Lower leg skin (tissue), 4 donors: ENCODE results near the gene PRM3. TPM values are rescaled to one million over a fixed set of nuclear protein-coding genes. Genes with fewer than 3 reads are reported as not detected.

Experiments
- DNase-seq, 2 donors: peaks; one replicate each; pipeline ENCODE4 v3.0.0-alpha.2; 2019; ENCODE audit warnings: low spot score in 2 of 2
- H3K4me3 ChIP-seq: fragments of 200-600 bp; sonication (generic); 2 replicates; pipeline ENCODE4 v1.5.1; 2017; ENCODE audit warnings: mild to moderate bottlenecking, low read depth; ENCODE audit not compliant: poor library complexity, severe bottlenecking
- CTCF ChIP-seq, 3 donors: fragments of 450-650 bp; IDR thresholded peaks; one replicate each; pipeline ENCODE4 v1.5.1; 2016; ENCODE audit warnings: antibody characterized with exemption in 3 of 3, mild to moderate bottlenecking in 3 of 3, moderate library complexity in 2 of 3
- POLR2A ChIP-seq, 2 donors: fragments of 450-650 bp; IDR thresholded peaks; one replicate each; pipeline ENCODE4 v1.6.1; 2016 to 2017; ENCODE audit warnings: antibody characterized with exemption in 2 of 2, mild to moderate bottlenecking in 1 of 2, moderate library complexity in 1 of 2
- WGBS, 2 donors: methylation state at CpG; one replicate each; pipeline ENCODE4 v1.1.5; 2018; 5-methylcytosine and 5-hydroxymethylcytosine counted together
- intact Hi-C: fragments of 100-400 bp; cut with DNase I; formaldehyde crosslinking; loops from one replicate; pipeline ENCODE4 v1.15.0; 2023; ENCODE audit warnings: low total_unique reads
- total RNA-seq, 4 donors: library from RNA; depleted of rRNA; stranded (reverse); fragments of >200 nt; gene quantifications; one replicate each; pipeline ENCODE4 v1.1.0, GENCODE V29; 2016

The PRM3 gene
- total RNA-seq, 4 donors from 2014 or later = not detected

GRCh38 chr16:11256661-11257130 is 16.7 kb downstream of the PRM3 start:
- peak overlapping the region; percentile 74 for H3K4me3 ChIP-seq
- 0 to 1% methylated on average over 9 to 15 of the region's 32 CpGs for whole genome bisulfite sequencing, 2 donors
- peak; percentile 52 to 92 for DNase-seq
- intact Hi-C loops = loop anchor here (5.0 to 10.0 kb wide), 2 partner anchors 152 to 284 kb away; no protein-coding TSS in a partner anchor
- no peak for TF ChIP-seq CTCF (IDR thresholded peaks at IDR 0.05)
- TF ChIP-seq POLR2A (IDR thresholded peaks at IDR 0.05) = no peak

DNA sequence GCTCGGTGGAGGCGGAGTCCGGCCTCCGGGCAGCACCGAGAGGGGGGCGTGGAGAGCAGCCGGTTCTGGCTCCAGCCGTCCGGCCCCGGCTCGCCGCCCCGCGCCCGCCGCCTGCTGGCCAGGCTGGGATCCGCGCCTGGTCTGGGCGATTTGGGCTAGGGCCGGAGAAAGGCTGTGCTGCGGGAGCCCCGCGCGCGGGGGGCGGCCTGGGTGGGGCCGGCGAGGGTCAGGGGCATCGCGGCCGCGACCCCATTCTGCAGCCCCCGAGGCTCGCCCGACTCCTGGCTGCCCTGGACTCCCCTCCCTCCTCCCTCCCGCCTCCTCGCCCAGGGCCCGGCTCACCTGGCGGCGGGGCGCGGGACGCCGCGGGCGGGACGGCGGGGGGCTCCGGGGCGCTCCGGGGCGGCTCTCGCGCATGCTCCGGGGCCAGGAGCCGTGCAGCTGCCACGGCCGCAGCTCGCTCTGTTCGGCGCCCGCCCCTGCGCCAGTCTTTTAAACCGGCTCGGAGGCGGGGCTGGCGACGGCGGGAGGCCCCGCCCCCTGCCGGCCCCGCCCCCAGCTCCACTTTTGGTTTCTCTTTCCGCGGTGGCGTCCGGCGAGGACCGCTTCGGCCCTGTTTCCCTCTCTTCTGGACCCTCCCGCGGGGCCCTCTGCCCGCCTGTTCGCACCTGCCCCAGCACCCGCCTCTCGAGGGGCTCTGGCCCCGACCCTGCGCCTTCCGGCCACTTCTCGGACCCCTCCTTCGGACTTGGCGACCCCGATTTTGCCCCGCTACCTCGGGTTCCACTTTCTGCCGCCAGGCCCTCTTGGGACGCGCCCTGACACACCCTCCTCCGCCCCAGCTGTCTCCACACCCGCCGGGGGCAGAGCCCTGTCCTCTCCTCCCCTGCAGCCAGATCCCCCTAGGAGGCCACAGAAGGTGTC is 17.4 kb downstream of the PRM3 start, which contains the start of gene SOCS1:
Gene SOCS1 (minus strand): TSS at position 468 of the 924 bp plus-strand sequence. CDS start 726 bp downstream, outside the sequence.
- peak in 1 of 3 donors; percentile 45 for TF ChIP-seq CTCF (IDR thresholded peaks at IDR 0.05)
- peak in 1 of 2 donors; percentile 96 for TF ChIP-seq POLR2A (IDR thresholded peaks at IDR 0.05)
- peak within 1 kb of the TSS; percentile 74 for H3K4me3 ChIP-seq
- WGBS, 2 donors = 1% methylated on average over 42 to 46 of the region's 100 CpGs
- DNase-seq = peak; percentile 80 to 96
- intact Hi-C loops = loop anchor here (5.0 to 10.0 kb wide), 2 partner anchors 151 to 284 kb away; no protein-coding TSS in a partner anchor

GRCh38 chr16:11254913-11255736 is 18.3 kb downstream of the PRM3 start:
- intact Hi-C loops = loop anchor here (5.0 to 10.0 kb wide), 3 partner anchors 150 to 1228 kb away; no protein-coding TSS in a partner anchor
- peak in 1 of 2 donors; percentile 90 for DNase-seq
- WGBS, 2 donors = 1 to 2% methylated on average over 59 to 73 of the region's 105 CpGs
- TF ChIP-seq CTCF (IDR thresholded peaks at IDR 0.05) (no peak), POLR2A (IDR thresholded peaks at IDR 0.05) (no peak)
- peak overlapping the region; percentile 57 for H3K4me3 ChIP-seq

GRCh38 chr16:11253995-11254912 is 19.2 kb downstream of the PRM3 start:
- 48 to 52% methylated on average over 26 to 29 of the region's 29 CpGs for WGBS, 2 donors
- DNase-seq = no peak
- TF ChIP-seq CTCF (IDR thresholded peaks at IDR 0.05) (no peak), POLR2A (IDR thresholded peaks at IDR 0.05) (no peak)
- intact Hi-C loops = loop anchor here (5.0 to 10.0 kb wide), 2 partner anchors 149 to 1227 kb away; no protein-coding TSS in a partner anchor
- H3K4me3 ChIP-seq = peak overlapping the region; percentile 57
